ENCODE measurements around the gene PER2.

PER2 gene

GRCh38 chr2:238230699-238231098 lies 57.7 kb downstream of the PER2 start:
- DNase-seq (ENCODE audit: extremely low read depth, low read depth), result no peak
- no peak for TF ChIP-seq CTCF (IDR thresholded peaks at IDR 0.05; ENCODE audit: low read depth, low read length)

GRCh38 chr2:238228700-238229099 lies 59.7 kb downstream of the PER2 start:
- DNase-seq (ENCODE audit: extremely low read depth, low read depth), result no peak
- TF ChIP-seq CTCF (IDR thresholded peaks at IDR 0.05; ENCODE audit: low read depth, low read length), result no peak

- no peak for DNase-seq (ENCODE audit: extremely low read depth, low read depth)
These were observed 60.8 kb downstream of the PER2 start for GRCh38 chr2:238227587-238228032.

GRCh38 chr2:238226698-238227586 lies 61.5 kb downstream of the PER2 start:
- no peak for TF ChIP-seq CTCF (IDR thresholded peaks at IDR 0.05; ENCODE audit: low read depth, low read length)

More at GRCh38 chr2:238227587-238228032, 60.8 kb downstream of the PER2 start:
- TF ChIP-seq CTCF (IDR thresholded peaks at IDR 0.05; ENCODE audit: low read depth, low read length), result no peak

GRCh38 chr2:238225911-238226697 lies 62.3 kb downstream of the PER2 start:
- no peak for DNase-seq (ENCODE audit: extremely low read depth, low read depth)
- no peak for TF ChIP-seq CTCF (IDR thresholded peaks at IDR 0.05; ENCODE audit: low read depth, low read length)

More at GRCh38 chr2:238226698-238227586, 61.5 kb downstream of the PER2 start:
- DNase-seq (ENCODE audit: extremely low read depth, low read depth), result no peak

GRCh38 chr2:238225121-238225520 lies 63.3 kb downstream of the PER2 start:
- no peak for TF ChIP-seq CTCF (IDR thresholded peaks at IDR 0.05; ENCODE audit: low read depth, low read length)
- DNase-seq (ENCODE audit: extremely low read depth, low read depth), result no peak

Measured in AG09319 (cell line).